ENCODE measurements around the gene PTK7. TPM values are rescaled to one million over a fixed set of nuclear protein-coding genes. Genes with fewer than 3 reads are reported as not detected.

Gene PTK7
- total and polyA plus RNA-seq, 2 of the 8 experiments (the other 6 are each of a cell fraction or from before 2014, with no cell fraction given): 110 to 138 TPM

DNA sequence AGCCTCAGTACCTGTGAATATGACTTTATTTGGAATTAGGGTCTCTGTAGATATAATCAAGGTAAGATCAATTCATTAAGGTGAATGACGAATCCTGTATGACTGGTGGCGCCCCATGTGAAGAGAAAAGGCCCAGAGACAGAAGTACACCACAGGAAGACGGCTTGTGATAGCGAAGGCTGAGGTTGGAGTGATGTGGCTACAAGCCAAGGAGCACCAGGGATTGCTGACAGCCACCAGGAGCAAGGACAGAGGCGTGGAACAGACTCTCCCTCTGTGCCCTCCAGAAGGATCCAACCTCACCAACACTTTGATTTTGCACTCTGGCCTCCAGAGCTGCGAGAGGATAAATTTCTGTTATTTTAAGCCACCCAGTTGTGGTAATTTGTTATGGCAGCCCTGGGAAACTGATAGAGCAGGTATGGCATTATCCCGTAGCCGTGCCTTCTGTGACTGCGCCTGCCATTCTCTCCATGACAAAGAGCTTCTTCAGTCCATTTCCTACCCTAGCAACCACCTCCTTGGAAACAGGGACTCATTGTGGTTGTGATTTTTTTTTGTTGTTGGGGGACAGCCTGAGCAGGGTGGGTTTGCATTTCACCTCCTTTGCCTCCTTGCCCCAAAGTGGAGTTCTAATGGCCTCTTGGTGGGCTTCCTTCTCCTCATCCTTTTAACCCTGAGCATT, 29.6 kb downstream of the PTK7 start:
- no peak overlapping the region for H3K56ac ChIP-seq (replicated peaks; ENCODE audit: insufficient read length, low read depth, low read length)
- H3K4ac ChIP-seq (replicated peaks; ENCODE audit: insufficient read length, low read depth, low read length): no peak overlapping the region
- H2BK15ac ChIP-seq (ENCODE audit: low read length): 0 out of 2 replicates have a peak overlapping the region, but pooled peaks have one; percentile 72
- H2BK120ac ChIP-seq (replicated peaks; ENCODE audit: low read depth, low read length): no peak overlapping the region
- H4K8ac ChIP-seq (ENCODE audit: extremely low read depth, insufficient read depth, low read length): no peak overlapping the region; the same call in 1 of the 2 replicates
- H3K9me3 ChIP-seq (ENCODE audit: insufficient read depth in 2 of 2, low read depth in 1 of 2, low read length in 1 of 2): no peaks in the 10 kb centered on the region
- no peak overlapping the region for H2BK12ac ChIP-seq (ENCODE audit: low read depth, low read length)
- no peak for FAIRE-seq
- 0 out of 2 replicates have a peak overlapping the region, but pooled peaks have one; percentile 9 for H2BK5ac ChIP-seq (ENCODE audit: low read depth, low read length)
- H3K4me2 ChIP-seq (ENCODE audit: insufficient read depth in 1 of 2, low read depth in 2 of 2, low read length in 2 of 2): peak overlapping the region; percentile 0 to 5; a peak in 2 of 4 replicates
- no peak overlapping the region for H3K14ac ChIP-seq (ENCODE audit: insufficient read length)
- no peaks in the 10 kb centered on the region for H3K27me3 ChIP-seq (replicated peaks in 1 of 4; ENCODE audit: control insufficient read depth in 3 of 4, extremely low read depth in 1 of 4, insufficient read depth in 3 of 4, low read length in 3 of 4)
- no peaks in the 10 kb centered on the region for H4K20me1 ChIP-seq (replicated peaks in 1 of 2; ENCODE audit: control insufficient read depth in 1 of 2, insufficient read depth in 2 of 2, low read length in 2 of 2)
- ChIA-PET CTCF (ENCODE audit: partially characterized antibody) (interaction anchor here (0.6 kb wide), 2 partner anchors 77 to 276 kb away, joined by 3 read pairs; no protein-coding TSS in a partner anchor), POLR2A (ENCODE audit: partially characterized antibody) (interaction anchor here (1.7 to 2.5 kb wide), 2 partner anchors 14 to 22 kb away, joined by 5 read pairs; no protein-coding TSS in a partner anchor)
- no peak overlapping the region for H2BK20ac ChIP-seq (ENCODE audit: low read length)
- DNase-seq (ENCODE audit: low read depth in 1 of 2, low spot score in 2 of 2): no peak
- no peak overlapping the region for H4K91ac ChIP-seq (replicated peaks; ENCODE audit: insufficient read length, low read length)
- peak overlapping the region; percentile 67; the same call in 1 of the 2 replicates for H3K27ac ChIP-seq (ENCODE audit: low read depth, low read length)
- WGBS, 2 experiments (ENCODE audit: extremely low coverage in 1 of 2, insufficient coverage in 1 of 2, insufficient read length in 1 of 2, insufficient replicate concordance in 2 of 2, low coverage in 1 of 2, low lambda C conversion rate in 2 of 2, missing lambda C conversion rate in 1 of 2): 84% methylated on average over 9 of the region's 9 CpGs; no CpG with 5 or more reads in 1 of the 2 experiments
- H3K36me3 ChIP-seq (ENCODE audit: control insufficient read depth in 2 of 4, insufficient read depth in 4 of 4, low read length in 3 of 4): no peaks in the 10 kb centered on the region
- H3K18ac ChIP-seq (ENCODE audit: extremely low read depth, low read length): no peak overlapping the region
- no peak overlapping the region for H4K5ac ChIP-seq (ENCODE audit: insufficient read length, low read depth, low read length)
- H3K4me3 ChIP-seq (ENCODE audit: extremely low read depth in 1 of 4, insufficient read depth in 2 of 4, low read depth in 3 of 4, low read length in 4 of 4): no peak overlapping the region
- no peak overlapping the region for H3K9ac ChIP-seq (replicated peaks in 1 of 4; ENCODE audit: extremely low read depth in 1 of 4, low read depth in 3 of 4, low read length in 3 of 4)
- H3K4me1 ChIP-seq (replicated peaks in 1 of 4; ENCODE audit: control insufficient read depth in 3 of 4, insufficient read depth in 4 of 4, low read length in 3 of 4): peaks cover 3 to 13% (median 6%) of the 10 kb centered on the region in 4 experiments; a peak in 5 of 7 replicates
- no peak overlapping the region for H2AFZ ChIP-seq (ENCODE audit: low read length)
- H2AK5ac ChIP-seq (ENCODE audit: low read depth, low read length): no peak overlapping the region
- peaks cover 4% of the 10 kb centered on the region; the same call in 1 of the 2 replicates for H3K79me1 ChIP-seq (ENCODE audit: low read depth, low read length)
- H3K23me2 ChIP-seq (ENCODE audit: low read depth, low read length): no peaks in the 10 kb centered on the region
- H3K23ac ChIP-seq (ENCODE audit: insufficient read length): no peak overlapping the region
- H3K79me2 ChIP-seq (ENCODE audit: control insufficient read depth in 1 of 2, insufficient read depth in 2 of 2, low read length in 2 of 2): peaks cover 0 to 64% of the 10 kb centered on the region in 2 experiments; a peak in 2 of 4 replicates
- TF ChIP-seq TCF12 (IDR thresholded peaks at IDR 0.05; ENCODE audit: low read depth, low read length) (no peak), EZH2 (IDR thresholded peaks at IDR 0.05; ENCODE audit: low read depth, low read length, severe bottlenecking) (no peak), BCL11A (IDR thresholded peaks at IDR 0.05; ENCODE audit: low read depth in 2 of 2, low read length in 2 of 2) (no peak)
